GM12878 (cell line): ENCODE results near the gene TMC5. TPM values are rescaled to one million over a fixed set of nuclear protein-coding genes. Genes with fewer than 3 reads are reported as not detected.

Source experiments
- ATF3 ChIP-seq: IDR thresholded peaks from 2 replicates; pipeline ENCODE4 v1.6.1; 2011; ENCODE audit warnings: low read depth, mild to moderate bottlenecking, low read length, moderate library complexity, borderline replicate concordance; ENCODE audit errors: extremely low read depth
- BCLAF1 ChIP-seq: fragments of 450-650 bp; IDR thresholded peaks from 2 replicates; pipeline ENCODE4 v1.6.1; 2017; ENCODE audit warnings: antibody characterized with exemption, mild to moderate bottlenecking, moderate library complexity
- CBX5 ChIP-seq: sonication (generic); IDR thresholded peaks from 2 replicates; pipeline ENCODE4 v1.6.1; 2016; ENCODE audit warnings: low read depth, moderate library complexity, mild to moderate bottlenecking, inconsistent platforms
- JUNB ChIP-seq: IDR thresholded peaks from 2 replicates; pipeline ENCODE4 v1.6.1; 2016; ENCODE audit warnings: antibody characterized with exemption, mild to moderate bottlenecking
- NFXL1 ChIP-seq: fragments of 450-650 bp; IDR thresholded peaks from 2 replicates; pipeline ENCODE4 v1.6.1; 2017; ENCODE audit warnings: antibody characterized with exemption, mild to moderate bottlenecking, borderline replicate concordance
- NFYB ChIP-seq: IDR thresholded peaks from 2 replicates; pipeline ENCODE4 v1.6.1; 2011; ENCODE audit warnings: low read depth, mild to moderate bottlenecking, low read length, improper control_type of control experiment, moderate library complexity; ENCODE audit not compliant: insufficient read depth
- NRF1 ChIP-seq: conservative IDR thresholded peaks from 2 replicates; pipeline ENCODE4 v1.6.1; 2011; ENCODE audit warnings: mild to moderate bottlenecking, low read depth, low read length, improper control_type of control experiment
- PML ChIP-seq: IDR thresholded peaks from 2 replicates; pipeline ENCODE4 v1.6.1; 2012; ENCODE audit warnings: low read length, inconsistent platforms
- RCOR1 ChIP-seq: conservative IDR thresholded peaks from 2 replicates; pipeline ENCODE4 v1.6.1; 2012; ENCODE audit warnings: low read depth, low read length, improper control_type of control experiment
- SKIL ChIP-seq: fragments of 450-650 bp; IDR thresholded peaks from 2 replicates; pipeline ENCODE4 v1.6.1; 2017; ENCODE audit warnings: mild to moderate bottlenecking, low read depth, inconsistent platforms; ENCODE audit not compliant: poor library complexity, severe bottlenecking
- TCF12 ChIP-seq: IDR thresholded peaks from 2 replicates; pipeline ENCODE4 v1.6.1; 2011; ENCODE audit warnings: low read depth, mild to moderate bottlenecking, low read length
- polyA plus RNA-seq, 11 experiments: library from polyadenylated mRNA; depleted of rRNA in 4 of 11; unstranded in 6 of 11; stranded (reverse) in 5 of 11; fragments of >200 nt; fragmentation: Nextera tagmentation in 4 of 11; fragmentation: Illumina TruSeq in 1 of 11; extraction: Ambion mirVana in 4 of 11; extraction: Trizol in 1 of 11; gene quantifications; 1 replicate in 1 of 11; 2 replicates in 10 of 11; pipeline versions ENCODE4 v1.2.1 to v1.2.3, GENCODE V29; 2011 to 2016; ENCODE audit warnings: inconsistent platforms in 2 of 11, missing spikeins in 2 of 11, low read depth in 1 of 11
- total RNA-seq, 4 experiments: library from RNA; depleted of rRNA in 3 of 4; stranded (reverse); fragments of >200 nt in 3 of 4; fragmentation: Illumina TruSeq in 1 of 4; extraction: Trizol in 1 of 4; gene quantifications; 2 replicates each; pipeline versions ENCODE4 v1.2.1 to v1.2.3, GENCODE V29; 2013 to 2021

TMC5 gene
- total and polyA plus RNA-seq, 10 of the 15 experiments (the other 5 are each of a cell fraction or from before 2014, with no cell fraction given): 0.01 to 0.10 (median 0.07) TPM; not detected in 5

GRCh38 chr16:19392352-19392751 is 25.3 kb upstream of the TMC5 start (continued):
- TF ChIP-seq BCLAF1: no peak
- TF ChIP-seq TCF12: no peak
- no peak for TF ChIP-seq NRF1
- no peak for TF ChIP-seq JUNB
- TF ChIP-seq RCOR1: no peak
- TF ChIP-seq ATF3: no peak
- no peak for TF ChIP-seq NFXL1
- no peak for TF ChIP-seq CBX5
- TF ChIP-seq SKIL: no peak
- TF ChIP-seq NFYB: no peak
- no peak for TF ChIP-seq PML
